SU-DHL-6 (cell line): ENCODE measurements around the gene TACR3.
"Not testable (repeated sequence)": the region's sequence is repeated elsewhere in the genome, so short reads cannot be mapped to it uniquely, and the experiment has no call there.

ENCODE experiments used
- H2AFZ ChIP-seq: fragments of 200-600 bp; sonication (generic); 2 replicates; pipeline ENCODE4 v1.6.1; 2014; ENCODE audit warnings: low read depth, mild to moderate bottlenecking, moderate library complexity, mixed read lengths, antibody characterized with exemption, low read length; ENCODE audit not compliant: severe bottlenecking
- H3F3A ChIP-seq: fragments of 200-600 bp; shearing (Covaris generic); 2 replicates; pipeline ENCODE4 v1.6.0; 2016; ENCODE audit warnings: antibody characterized with exemption, mild to moderate bottlenecking; ENCODE audit not compliant: insufficient read depth
- H3K27ac ChIP-seq: fragments of 200-600 bp; sonication (generic); 2 replicates; pipeline ENCODE4 v1.5.1; 2016; ENCODE audit warnings: low read depth, mild to moderate bottlenecking, low read length, moderate library complexity, mixed read lengths
- H3K27me3 ChIP-seq: fragments of 200-600 bp; sonication (generic), shearing (Covaris generic); 2 replicates; pipeline ENCODE4 v1.6.0; 2014; ENCODE audit warnings: mild to moderate bottlenecking, low read length
- H3K36me3 ChIP-seq: fragments of 200-600 bp; sonication (generic); 2 replicates; pipeline ENCODE4 v1.6.1; 2014; ENCODE audit warnings: mild to moderate bottlenecking, low read length, mixed read lengths
- H3K4me2 ChIP-seq: fragments of 300-600, 200-600 bp; shearing (Covaris generic), sonication (generic); 2 replicates; pipeline ENCODE4 v1.6.0; 2014; ENCODE audit warnings: low read length, low read depth, mild to moderate bottlenecking; ENCODE audit not compliant: poor library complexity, severe bottlenecking
- H3K4me3 ChIP-seq: fragments of 200-600 bp; sonication (generic); 2 replicates; pipeline ENCODE4 v1.5.1; 2014; ENCODE audit warnings: antibody characterized with exemption, low read length, mild to moderate bottlenecking, mixed read lengths; ENCODE audit not compliant: insufficient read depth, poor library complexity, severe bottlenecking
- H3K79me2 ChIP-seq: fragments of 200-600 bp; sonication (generic); 2 replicates; pipeline ENCODE4 v1.6.1; 2014; ENCODE audit warnings: mild to moderate bottlenecking, low read length, moderate library complexity; ENCODE audit not compliant: insufficient read depth
- H3K9ac ChIP-seq: fragments of 200-600 bp; sonication (generic); 2 replicates; pipeline ENCODE4 v1.7.0; 2014; ENCODE audit warnings: mild to moderate bottlenecking, low read length
- H3K9me2 ChIP-seq: fragments of 200-600 bp; sonication (generic); replicated peaks from 2 replicates; pipeline ENCODE4 v1.6.1; 2014; ENCODE audit warnings: low read length; ENCODE audit not compliant: insufficient read depth
- H3K9me3 ChIP-seq: fragments of 200-600 bp; sonication (generic); 2 replicates; pipeline ENCODE4 v1.6.1; 2014; ENCODE audit warnings: low read length, mixed read lengths; ENCODE audit not compliant: insufficient read depth
- H4K20me1 ChIP-seq: fragments of 200-600 bp; sonication (generic); 2 replicates; pipeline ENCODE4 v1.6.1; 2014; ENCODE audit warnings: low read depth, mild to moderate bottlenecking, antibody characterized with exemption, low read length, moderate library complexity, mixed read lengths
- CTCF ChIP-seq: fragments of 200-600 bp; sonication (generic); IDR thresholded peaks from one replicate; pipeline ENCODE4 v1.5.1; 2017; ENCODE audit warnings: antibody characterized with exemption, mild to moderate bottlenecking, low read length, moderate library complexity; ENCODE audit not compliant: insufficient read depth, poor library complexity, severe bottlenecking
- EZH2phosphoT487 ChIP-seq: fragments of 200-600 bp; sonication (generic), shearing (Covaris generic); conservative IDR thresholded peaks from 2 replicates; pipeline ENCODE4 v1.6.1; 2018; ENCODE audit warnings: mild to moderate bottlenecking, antibody characterized with exemption, low read length, moderate library complexity, mixed read lengths

Gene TACR3

DNA sequence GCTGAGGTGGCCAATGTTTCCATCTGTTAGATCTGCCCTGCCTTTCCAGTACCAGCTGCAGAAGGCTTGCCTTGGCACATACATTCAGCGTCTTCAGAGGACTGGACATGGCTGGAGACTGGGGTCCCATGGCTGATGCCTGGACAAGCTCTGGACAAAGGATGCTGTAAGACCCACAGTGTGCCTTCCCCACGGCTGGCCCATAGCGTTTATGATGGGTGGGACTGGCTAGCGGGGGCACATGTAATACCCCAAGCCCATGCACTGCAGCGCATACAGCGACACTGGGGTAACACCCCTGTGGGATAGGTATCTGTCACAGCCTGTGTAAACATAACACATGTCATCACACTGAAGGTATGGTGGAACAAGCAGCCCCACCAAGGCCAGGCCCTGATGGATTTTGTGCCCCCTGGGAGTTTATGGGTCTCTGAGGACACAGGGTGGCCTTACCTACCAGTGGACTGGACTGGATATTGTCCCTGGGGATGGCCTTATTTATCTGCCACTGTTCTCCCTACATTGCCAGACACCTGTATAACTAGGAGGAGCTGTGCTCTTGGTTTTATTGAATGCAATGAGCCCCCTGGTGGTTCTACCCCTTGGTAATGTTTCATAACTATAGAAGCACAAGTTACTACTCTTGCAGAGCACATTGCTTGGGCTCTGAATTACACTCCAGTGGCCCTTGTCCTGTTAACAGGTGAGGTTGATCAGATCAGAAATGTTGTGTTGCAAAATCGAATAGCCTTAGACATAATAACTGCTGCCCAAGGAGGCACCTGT lies 34.3 kb upstream of the TACR3 start:
- Histone ChIP-seq H3K36me3 (no peaks in the 10 kb centered on the region), H2AFZ (no peak overlapping the region), H3K9me2 (no peaks in the 10 kb centered on the region), H3K4me3 (no peak overlapping the region), H3K27ac (no peak overlapping the region), H3K27me3 (no peaks in the 10 kb centered on the region), H3K79me2 (no peaks in the 10 kb centered on the region), H4K20me1 (no peaks in the 10 kb centered on the region), H3F3A (no peaks in the 10 kb centered on the region), H3K4me2 (no peak overlapping the region), H3K9me3 (no peaks in the 10 kb centered on the region), H3K9ac (no peak overlapping the region)
- TF ChIP-seq EZH2phosphoT487: no peak
- TF ChIP-seq CTCF: no peak

DNA sequence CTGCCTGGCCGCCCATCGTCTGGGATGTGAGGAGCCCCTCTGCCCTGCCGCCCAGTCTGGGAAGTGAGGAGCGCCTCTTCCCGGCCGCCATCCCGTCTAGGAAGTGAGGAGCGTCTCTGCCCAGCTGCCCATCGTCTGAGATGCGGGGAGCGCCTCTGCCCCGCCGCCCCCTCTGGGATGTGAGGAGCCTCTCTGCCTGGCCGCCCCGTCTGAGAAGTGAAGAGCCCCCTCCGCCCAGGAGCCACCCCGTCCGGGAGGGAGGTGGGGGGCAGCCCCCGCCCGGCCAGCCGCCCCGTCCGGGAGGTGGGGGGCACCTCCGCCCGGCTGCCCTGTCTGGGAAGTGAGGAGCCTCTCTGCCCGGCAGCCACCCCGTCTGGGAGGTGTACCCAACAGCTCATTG lies 3.4 kb upstream of the TACR3 start:
- H3K27ac ChIP-seq, H3K4me3 ChIP-seq, H3F3A ChIP-seq, H3K9me2 ChIP-seq, H4K20me1 ChIP-seq, H3K79me2 ChIP-seq, H3K9ac ChIP-seq, H2AFZ ChIP-seq, H3K4me2 ChIP-seq, H3K36me3 ChIP-seq, H3K27me3 ChIP-seq, H3K9me3 ChIP-seq: not testable (repeated sequence)

- no peak overlapping the region for H3K4me3 ChIP-seq
- no peaks in the 10 kb centered on the region for H4K20me1 ChIP-seq
- no peaks in the 10 kb centered on the region for H3K27me3 ChIP-seq
- no peaks in the 10 kb centered on the region for H3F3A ChIP-seq
- no peak overlapping the region for H2AFZ ChIP-seq
- no peak overlapping the region for H3K9ac ChIP-seq
- no peak overlapping the region for H3K4me2 ChIP-seq
- H3K9me3 ChIP-seq: no peaks in the 10 kb centered on the region
- TF ChIP-seq CTCF (no peak), EZH2phosphoT487 (no peak)
- H3K27ac ChIP-seq: no peak overlapping the region
- no peaks in the 10 kb centered on the region for H3K79me2 ChIP-seq
- H3K36me3 ChIP-seq: no peaks in the 10 kb centered on the region
- H3K9me2 ChIP-seq: no peaks in the 10 kb centered on the region
Observed at GRCh38 chr4:103721251-103721650, 1.5 kb upstream of the TACR3 start.

- TF ChIP-seq EZH2phosphoT487: no peak
- no peak for TF ChIP-seq CTCF
- Histone ChIP-seq H3K9me2 (no peaks in the 10 kb centered on the region), H2AFZ (no peak overlapping the region), H3K27me3 (no peaks in the 10 kb centered on the region), H3K36me3 (no peaks in the 10 kb centered on the region), H3K9me3 (no peaks in the 10 kb centered on the region), H3K4me3 (no peak overlapping the region), H3K27ac (no peak overlapping the region), H4K20me1 (no peaks in the 10 kb centered on the region), H3K4me2 (no peak overlapping the region), H3K9ac (no peak overlapping the region), H3F3A (no peaks in the 10 kb centered on the region), H3K79me2 (no peaks in the 10 kb centered on the region)
Observed at GRCh38 chr4:103720661-103721060, 876 bp upstream of the TACR3 start.
